Measurements from ENCODE around the gene LDAH.

LDAH gene

DNA sequence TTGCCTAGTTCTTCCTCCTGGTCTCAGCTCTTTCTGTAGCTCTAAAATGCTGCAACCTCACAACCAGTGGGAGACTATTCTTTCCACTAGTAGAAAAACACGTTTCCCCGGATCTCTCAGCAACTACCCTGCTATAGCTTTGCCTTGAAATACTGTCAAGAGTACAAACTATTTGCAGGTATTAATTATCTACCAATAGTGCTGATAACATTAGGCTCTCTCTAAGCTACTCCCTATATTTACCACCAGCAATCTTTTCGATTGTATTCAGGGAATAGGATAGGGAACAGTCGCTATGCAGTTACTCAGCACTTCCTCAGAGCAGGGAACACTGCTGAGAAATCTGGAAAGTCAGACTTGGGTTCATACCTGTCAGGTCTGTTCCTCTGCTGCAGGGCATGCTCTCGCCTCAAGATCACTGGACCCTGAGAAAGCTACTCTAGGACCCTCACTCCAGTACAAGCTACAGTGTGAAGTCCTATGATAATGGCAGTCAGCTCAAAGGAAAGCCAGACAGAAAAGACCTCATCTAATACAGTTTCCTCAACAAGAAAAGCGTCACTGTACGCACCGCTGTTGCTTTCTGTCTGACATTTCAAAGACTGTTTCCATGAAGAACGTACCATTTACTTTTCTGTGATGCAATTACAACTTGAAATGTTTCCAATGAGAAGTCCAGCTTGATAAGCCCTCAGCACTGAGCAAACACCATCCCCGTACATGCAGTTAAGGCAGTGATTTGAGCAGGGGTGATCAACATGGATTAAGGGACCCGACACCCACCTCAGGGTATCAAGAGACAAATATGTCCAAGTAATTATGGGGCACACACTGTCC lies 133.3 kb downstream of the LDAH start:
- no peak overlapping the region for H3K4me3 ChIP-seq
- H4K20me1 ChIP-seq = peaks cover 0 to 7% (median 0%) of the 10 kb centered on the region in 11 experiments; a peak in 4 of 22 replicates
- H3K27ac ChIP-seq = no peak overlapping the region
- peaks cover 56 to 91% (median 79%) of the 10 kb centered on the region in 11 experiments for H3K36me3 ChIP-seq
- no peaks in the 10 kb centered on the region for H3K27me3 ChIP-seq
- TF ChIP-seq Cebpa-rat (IDR thresholded peaks at IDR 0.05) = no peak
- no peak overlapping the region for H3K9ac ChIP-seq
- peaks cover 0 to 13% (median 8%) of the 10 kb centered on the region in 11 experiments; a peak in 9 of 22 replicates for H3K9me3 ChIP-seq (replicated peaks in 1 of 11)
- no peak overlapping the region for H3K4me2 ChIP-seq
- H3K4me1 ChIP-seq = no peaks in the 10 kb centered on the region

GRCh38 chr2:20687260-20687832 lies 135.6 kb downstream of the LDAH start:
- peaks cover 0 to 8% (median 0%) of the 10 kb centered on the region in 11 experiments; a peak in 2 of 22 replicates for H4K20me1 ChIP-seq
- no peak overlapping the region for H3K4me3 ChIP-seq
- H3K4me1 ChIP-seq = peaks cover 0 to 7% (median 5%) of the 10 kb centered on the region in 10 experiments; a peak in 8 of 20 replicates
- TF ChIP-seq Cebpa-rat (IDR thresholded peaks at IDR 0.05) = no peak
- H3K27me3 ChIP-seq = no peaks in the 10 kb centered on the region
- peaks cover 70 to 95% (median 86%) of the 10 kb centered on the region in 11 experiments for H3K36me3 ChIP-seq
- no peak overlapping the region for H3K27ac ChIP-seq
- no peak overlapping the region for H3K4me2 ChIP-seq
- no peak overlapping the region for H3K9ac ChIP-seq
- H3K9me3 ChIP-seq (replicated peaks in 1 of 11) = peaks cover 0 to 13% (median 8%) of the 10 kb centered on the region in 11 experiments; a peak in 9 of 22 replicates

- Histone ChIP-seq H3K9me3 (replicated peaks in 1 of 11) (peaks cover 0 to 8% (median 6%) of the 10 kb centered on the region in 11 experiments; a peak in 9 of 22 replicates), H3K27me3 (no peaks in the 10 kb centered on the region), H4K20me1 (peaks cover 0 to 15% (median 0%) of the 10 kb centered on the region in 11 experiments; a peak in 2 of 22 replicates), H3K36me3 (peaks cover 63 to 93% (median 84%) of the 10 kb centered on the region in 11 experiments), H3K9ac (no peak overlapping the region), H3K27ac (no peak overlapping the region), H3K4me2 (no peak overlapping the region), H3K4me1 (peaks cover 0 to 10% (median 7%) of the 10 kb centered on the region in 10 experiments; a peak in 8 of 20 replicates), H3K4me3 (no peak overlapping the region)
- no peak for TF ChIP-seq Cebpa-rat (IDR thresholded peaks at IDR 0.05)
Observed at GRCh38 chr2:20684581-20685063, 138.3 kb downstream of the LDAH start.

GRCh38 chr2:20682167-20682920 lies 140.6 kb downstream of the LDAH start:
- peaks cover 0 to 20% (median 0%) of the 10 kb centered on the region in 11 experiments; a peak in 5 of 22 replicates for H4K20me1 ChIP-seq
- peak overlapping the region in 4 of 11 experiments; percentile 14 to 40 (median 22); a peak in 8 of 22 replicates for H3K4me2 ChIP-seq
- no peaks in the 10 kb centered on the region for H3K9me3 ChIP-seq (replicated peaks in 1 of 11)
- H3K27ac ChIP-seq = no peak overlapping the region
- no peaks in the 10 kb centered on the region for H3K27me3 ChIP-seq
- no peak for TF ChIP-seq Cebpa-rat (IDR thresholded peaks at IDR 0.05)
- H3K4me3 ChIP-seq = no peak overlapping the region
- peaks cover 5 to 15% (median 12%) of the 10 kb centered on the region in 10 experiments for H3K4me1 ChIP-seq
- peaks cover 44 to 76% (median 65%) of the 10 kb centered on the region in 11 experiments for H3K36me3 ChIP-seq
- no peak overlapping the region for H3K9ac ChIP-seq

DNA sequence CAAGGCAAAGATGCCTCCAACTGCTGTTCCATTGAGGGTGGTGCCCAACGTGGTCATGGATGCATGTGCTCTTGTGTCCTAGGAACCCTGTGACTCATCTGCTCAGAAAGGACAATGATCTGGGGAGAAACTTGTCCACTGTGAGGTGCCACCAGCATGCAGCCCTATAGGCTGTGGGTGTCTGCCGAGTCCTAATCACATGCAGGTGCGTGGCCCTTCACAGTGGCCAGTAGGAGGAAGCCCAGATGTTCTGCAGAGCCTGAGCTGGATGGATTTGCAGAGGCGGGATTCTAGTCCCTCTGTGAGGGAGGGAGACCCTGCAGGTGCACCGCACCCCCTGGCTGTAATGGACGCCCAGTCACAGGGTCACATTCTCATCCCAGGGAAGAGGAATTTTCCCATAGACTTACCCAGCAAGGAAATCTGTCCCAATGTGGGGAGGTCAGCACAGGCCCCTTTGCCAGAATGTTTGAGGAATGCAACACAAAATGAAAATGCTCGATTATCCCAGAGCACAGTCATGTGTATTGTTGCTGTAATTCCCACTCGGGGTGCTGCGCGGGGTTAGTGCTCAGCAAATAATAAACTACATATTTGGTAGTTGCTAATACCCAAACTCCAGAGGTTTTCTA lies 142.0 kb downstream of the LDAH start:
- H3K4me2 ChIP-seq = no peak overlapping the region
- H3K9ac ChIP-seq = no peak overlapping the region
- no peak overlapping the region for H3K27ac ChIP-seq
- H3K4me3 ChIP-seq = no peak overlapping the region
- no peaks in the 10 kb centered on the region for H3K9me3 ChIP-seq (replicated peaks in 1 of 11)
- peaks cover 29 to 61% (median 50%) of the 10 kb centered on the region in 11 experiments for H3K36me3 ChIP-seq
- H4K20me1 ChIP-seq = peaks cover 0 to 35% (median 8%) of the 10 kb centered on the region in 11 experiments; a peak in 15 of 22 replicates
- H3K4me1 ChIP-seq = peaks cover 20 to 30% (median 27%) of the 10 kb centered on the region in 10 experiments
- TF ChIP-seq Cebpa-rat (IDR thresholded peaks at IDR 0.05) = no peak
- no peaks in the 10 kb centered on the region for H3K27me3 ChIP-seq

DNA sequence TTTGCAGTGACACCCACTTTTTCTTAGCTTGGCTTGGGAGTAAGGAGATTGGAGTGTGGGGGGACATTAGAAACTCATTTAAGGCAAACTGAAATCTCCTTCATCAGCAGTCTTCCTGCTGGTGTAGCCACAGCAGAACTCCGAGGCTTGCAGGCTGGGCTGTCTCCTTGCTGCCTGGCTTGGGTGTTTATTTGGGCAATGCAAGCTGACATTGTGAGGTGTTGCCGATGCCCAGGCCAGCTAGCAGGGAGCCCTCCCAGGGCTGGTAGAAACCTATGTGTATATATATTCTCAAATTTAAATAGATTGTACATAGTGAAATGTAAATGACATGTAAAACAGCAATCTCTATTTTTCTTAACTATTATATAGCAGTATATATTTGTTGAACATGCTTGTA lies 144.1 kb downstream of the LDAH start:
- no peak overlapping the region for H3K9ac ChIP-seq
- no peak for TF ChIP-seq Cebpa-rat (IDR thresholded peaks at IDR 0.05)
- H3K27me3 ChIP-seq = peaks cover 0 to 5% (median 0%) of the 10 kb centered on the region in 11 experiments; a peak in 7 of 22 replicates
- peaks cover 0 to 53% (median 18%) of the 10 kb centered on the region in 11 experiments; a peak in 16 of 22 replicates for H4K20me1 ChIP-seq
- peaks cover 13 to 48% (median 31%) of the 10 kb centered on the region in 11 experiments; a peak in 21 of 22 replicates for H3K36me3 ChIP-seq
- H3K9me3 ChIP-seq (replicated peaks in 1 of 11) = no peaks in the 10 kb centered on the region
- H3K4me3 ChIP-seq = no peak overlapping the region
- H3K4me2 ChIP-seq = no peak overlapping the region
- no peak overlapping the region for H3K27ac ChIP-seq
- H3K4me1 ChIP-seq = peaks cover 35 to 43% (median 39%) of the 10 kb centered on the region in 10 experiments

DNA sequence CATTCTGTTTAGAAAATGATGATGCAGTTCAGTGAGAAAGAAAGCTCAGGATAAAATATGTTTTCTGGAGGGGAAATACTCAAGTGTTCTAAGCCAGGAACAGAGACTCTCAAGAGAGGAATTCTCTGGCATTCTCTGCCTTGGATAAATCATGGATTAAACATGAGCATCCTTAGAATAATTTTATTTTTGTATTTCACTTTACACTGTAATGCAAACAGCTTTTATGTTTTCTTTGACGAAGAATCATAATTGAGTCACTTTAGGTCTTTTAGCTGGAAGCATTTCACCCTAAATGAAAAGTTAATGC lies 144.9 kb downstream of the LDAH start:
- Histone ChIP-seq H4K20me1 (peaks cover 0 to 53% (median 18%) of the 10 kb centered on the region in 11 experiments; a peak in 16 of 22 replicates), H3K4me1 (peaks cover 35 to 43% (median 40%) of the 10 kb centered on the region in 10 experiments), H3K4me2 (peak overlapping the region in 2 of 11 experiments; percentile 71 to 74; a peak in 3 of 22 replicates), H3K36me3 (peaks cover 7 to 42% (median 23%) of the 10 kb centered on the region in 11 experiments; a peak in 21 of 22 replicates), H3K4me3 (no peak overlapping the region), H3K27ac (no peak overlapping the region), H3K9me3 (replicated peaks in 1 of 11) (no peaks in the 10 kb centered on the region), H3K27me3 (peaks cover 0 to 10% (median 0%) of the 10 kb centered on the region in 11 experiments; a peak in 7 of 22 replicates), H3K9ac (no peak overlapping the region)
- TF ChIP-seq Cebpa-rat (IDR thresholded peaks at IDR 0.05) = no peak
